Astrocyte (in vitro differentiated cells and primary cell): ENCODE measurements around the gene ATP6V0B. TPM values are rescaled to one million over a fixed set of nuclear protein-coding genes. Genes with fewer than 3 reads are reported as not detected.

ENCODE experiments used
- DNase-seq: peaks from one replicate; pipeline ENCODE4 v3.0.0-alpha.2; 2010; ENCODE audit warnings: low read depth
- FAIRE-seq: peaks from 2 replicates; lab custom pipeline; 2011; peaks lifted over from hg19 to GRCh38; lab: Jason Lieb, UNC
- H2AFZ ChIP-seq: 2 replicates; pipeline ENCODE4 v1.6.0; 2012; ENCODE audit warnings: low read depth, low read length, inconsistent platforms
- H3K27ac ChIP-seq: 2 replicates; pipeline ENCODE4 v1.5.1; 2011; ENCODE audit warnings: low read depth, low read length, inconsistent platforms
- H3K27me3 ChIP-seq: 2 replicates; pipeline ENCODE4 v1.6.0; 2011; ENCODE audit warnings: low read length, inconsistent platforms; ENCODE audit not compliant: insufficient read depth
- H3K36me3 ChIP-seq: 2 replicates; pipeline ENCODE4 v1.5.1; 2011; ENCODE audit warnings: low read length, inconsistent platforms; ENCODE audit not compliant: insufficient read depth
- H3K4me1 ChIP-seq: 2 replicates; pipeline ENCODE4 v1.5.1; 2011; ENCODE audit warnings: low read length, inconsistent platforms; ENCODE audit not compliant: insufficient read depth
- H3K4me2 ChIP-seq: 2 replicates; pipeline ENCODE4 v1.6.0; 2012; ENCODE audit warnings: low read length, inconsistent platforms
- H3K4me3 ChIP-seq: 2 replicates; pipeline ENCODE4 v1.5.1; 2011; ENCODE audit warnings: low read depth, mild to moderate bottlenecking, low read length, inconsistent platforms; ENCODE audit not compliant: insufficient read depth
- H3K79me2 ChIP-seq: 2 replicates; pipeline ENCODE4 v1.6.0; 2012; ENCODE audit warnings: mild to moderate bottlenecking, low read length, inconsistent platforms; ENCODE audit not compliant: insufficient read depth
- H3K9ac ChIP-seq: 2 replicates; pipeline ENCODE4 v1.6.0; 2012; ENCODE audit warnings: mild to moderate bottlenecking, low read length, inconsistent platforms
- H3K9me3 ChIP-seq: 2 replicates; pipeline ENCODE4 v1.5.1; 2012; ENCODE audit warnings: low read depth, mild to moderate bottlenecking, low read length, inconsistent platforms; ENCODE audit not compliant: insufficient read depth
- H4K20me1 ChIP-seq: 2 replicates; pipeline ENCODE4 v1.6.0; 2012; ENCODE audit warnings: low read length, inconsistent platforms; ENCODE audit not compliant: insufficient read depth
- H3K27ac Mint-ChIP-seq: one replicate; pipeline ENCODE4 v1.8.0; 2021; ENCODE audit warnings: mild to moderate bottlenecking, mixed read lengths; ENCODE audit not compliant: unreplicated experiment
- H3K27me3 Mint-ChIP-seq: one replicate; pipeline ENCODE4 v1.8.0; 2021; ENCODE audit warnings: low read depth, mixed read lengths; ENCODE audit not compliant: unreplicated experiment
- H3K36me3 Mint-ChIP-seq: one replicate; pipeline ENCODE4 v1.8.0; 2021; ENCODE audit warnings: low read depth, mixed read lengths; ENCODE audit not compliant: unreplicated experiment
- H3K4me1 Mint-ChIP-seq: one replicate; pipeline ENCODE4 v1.8.0; 2021; ENCODE audit warnings: low read depth, mixed read lengths; ENCODE audit not compliant: unreplicated experiment
- H3K4me3 Mint-ChIP-seq: one replicate; pipeline ENCODE4 v1.8.0; 2021; ENCODE audit warnings: mild to moderate bottlenecking, moderate library complexity, mixed read lengths; ENCODE audit not compliant: unreplicated experiment
- H3K9me3 Mint-ChIP-seq: one replicate; pipeline ENCODE4 v1.8.0; 2021; ENCODE audit warnings: mild to moderate bottlenecking, mixed read lengths; ENCODE audit not compliant: unreplicated experiment
- CTCF ChIP-seq: IDR thresholded peaks from 2 replicates; pipeline ENCODE4 v1.5.1; 2011; ENCODE audit warnings: low read depth, mild to moderate bottlenecking, inconsistent platforms, low read length, moderate library complexity; ENCODE audit not compliant: insufficient read depth
- EZH2 ChIP-seq: IDR thresholded peaks from 2 replicates; pipeline ENCODE4 v1.6.1; 2012; ENCODE audit warnings: mild to moderate bottlenecking, low read length, inconsistent platforms; ENCODE audit not compliant: insufficient read depth
- total RNA-seq: library from RNA; stranded (reverse); gene quantifications from 2 replicates; pipeline ENCODE4 v1.2.1, GENCODE V29; 2021

ATP6V0B gene
- total RNA-seq, 1 donor from 2014 or later: 175 TPM

DNA sequence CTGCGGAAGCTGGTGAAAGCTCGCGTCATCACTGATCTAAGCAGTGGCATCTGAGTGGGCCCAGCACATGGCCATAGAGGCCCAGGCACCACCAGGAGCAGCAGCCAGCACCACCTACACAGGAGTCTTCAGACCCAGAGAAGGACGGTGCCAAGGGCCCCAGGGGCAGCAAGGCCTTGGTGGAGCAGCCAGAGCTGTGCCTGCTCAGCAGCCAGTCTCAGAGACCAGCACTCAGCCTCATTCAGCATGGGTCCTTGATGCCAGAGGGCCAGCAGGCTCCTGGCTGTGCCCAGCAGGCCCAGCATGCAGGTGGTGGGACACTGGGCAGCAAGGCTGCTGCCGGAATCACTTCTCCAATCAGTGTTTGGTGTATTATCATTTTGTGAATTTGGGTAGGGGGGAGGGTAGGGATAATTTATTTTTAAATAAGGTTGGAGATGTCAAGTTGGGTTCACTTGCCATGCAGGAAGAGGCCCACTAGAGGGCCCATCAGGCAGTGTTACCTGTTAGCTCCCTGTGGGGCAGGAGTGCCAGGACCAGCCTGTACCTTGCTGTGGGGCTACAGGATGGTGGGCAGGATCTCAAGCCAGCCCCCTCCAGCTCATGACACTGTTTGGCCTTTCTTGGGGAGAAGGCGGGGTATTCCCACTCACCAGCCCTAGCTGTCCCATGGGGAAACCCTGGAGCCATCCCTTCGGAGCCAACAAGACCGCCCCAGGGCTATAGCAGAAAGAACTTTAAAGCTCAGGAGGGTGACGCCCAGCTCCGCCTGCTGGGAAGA lies 44.4 kb upstream of the ATP6V0B start:
- no peak overlapping the region for H3K4me2 ChIP-seq
- Mint-ChIP-seq H3K36me3 (peaks cover 17% of the 10 kb centered on the region), H3K27me3 (peaks cover 2% of the 10 kb centered on the region), H3K27ac (no peak overlapping the region), H3K4me3 (no peak overlapping the region), H3K4me1 (peaks cover 23% of the 10 kb centered on the region), H3K9me3 (peaks cover 5% of the 10 kb centered on the region)
- H4K20me1 ChIP-seq: peaks cover 5% of the 10 kb centered on the region
- H3K9me3 ChIP-seq: no peaks in the 10 kb centered on the region
- TF ChIP-seq EZH2 (no peak), CTCF (no peak)
- H3K9ac ChIP-seq: no peak overlapping the region
- peaks cover 4% of the 10 kb centered on the region for H3K36me3 ChIP-seq
- FAIRE-seq: no peak
- H3K4me3 ChIP-seq: no peak overlapping the region
- H2AFZ ChIP-seq: no peak overlapping the region
- no peak for DNase-seq
- no peaks in the 10 kb centered on the region for H3K27me3 ChIP-seq
- H3K27ac ChIP-seq: peak overlapping the region; percentile 69
- peaks cover 27% of the 10 kb centered on the region for H3K4me1 ChIP-seq
- H3K79me2 ChIP-seq: no peaks in the 10 kb centered on the region

DNA sequence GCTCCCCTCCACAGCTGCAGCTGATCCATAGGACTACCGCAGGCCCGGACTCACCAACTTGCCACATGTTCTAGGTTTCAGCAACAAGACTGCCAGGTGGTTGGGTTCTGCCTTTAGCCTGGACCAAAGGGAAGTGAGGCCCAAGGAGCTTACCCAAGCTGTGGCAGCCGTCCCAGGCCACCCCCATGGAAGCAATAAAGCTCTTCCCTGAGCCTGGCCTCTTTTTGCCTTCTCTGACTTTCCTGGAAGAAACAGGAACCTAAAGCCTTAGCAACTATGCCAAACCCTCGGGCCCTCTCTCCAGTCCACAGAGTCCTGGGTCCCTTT lies 43.8 kb upstream of the ATP6V0B start:
- FAIRE-seq: no peak
- H3K36me3 ChIP-seq: peaks cover under 1% of the 10 kb centered on the region
- H4K20me1 ChIP-seq: peaks cover 5% of the 10 kb centered on the region
- H3K9ac ChIP-seq: no peak overlapping the region
- TF ChIP-seq CTCF (no peak), EZH2 (no peak)
- Mint-ChIP-seq H3K4me3 (no peak overlapping the region), H3K27me3 (peaks cover 2% of the 10 kb centered on the region), H3K27ac (no peak overlapping the region), H3K4me1 (peaks cover 23% of the 10 kb centered on the region), H3K9me3 (peaks cover 5% of the 10 kb centered on the region), H3K36me3 (peaks cover 16% of the 10 kb centered on the region)
- no peak for DNase-seq
- peaks cover 27% of the 10 kb centered on the region for H3K4me1 ChIP-seq
- no peaks in the 10 kb centered on the region for H3K79me2 ChIP-seq
- no peaks in the 10 kb centered on the region for H3K27me3 ChIP-seq
- H2AFZ ChIP-seq: no peak overlapping the region
- no peak overlapping the region for H3K27ac ChIP-seq
- H3K4me3 ChIP-seq: no peak overlapping the region
- H3K9me3 ChIP-seq: no peaks in the 10 kb centered on the region
- H3K4me2 ChIP-seq: no peak overlapping the region
